Left renal pelvis (tissue), 4 donors: ENCODE measurements around the gene PBRM1. TPM values are rescaled to one million over a fixed set of nuclear protein-coding genes. Genes with fewer than 3 reads are reported as not detected.

Experiments
- polyA plus RNA-seq, 4 donors: library from polyadenylated mRNA; unstranded; fragments of 120-200 nt; gene quantifications; one replicate each; pipeline ENCODE4 v1.2.1, GENCODE V29; 2013; ENCODE audit not compliant: insufficient read length in 4 of 4

The PBRM1 gene
- polyA plus RNA-seq, 4 donors: 57.9 to 66.9 (median 61.1) TPM

Other genes with a start within 250 kb of the PBRM1 start
- gene SEMA3G, start 240.8 kb downstream of the PBRM1 start, polyA plus RNA-seq: 10 to 100 TPM in 3 of 4 donors, 1 to 10 TPM in 1; 5.7 to 30.7 (median 26.9) TPM
- 10 to 100 TPM in 1 of 4 donors, 1 to 10 TPM in 3; 6.6 to 11.1 (median 7.0) TPM for gene TNNC1, start 231.9 kb downstream of the PBRM1 start, polyA plus RNA-seq
- 100 to 1,000 TPM in 3 of 4 donors, 10 to 100 TPM in 1; 87.4 to 139 (median 107) TPM for gene NISCH, start 230.3 kb downstream of the PBRM1 start, polyA plus RNA-seq
- gene STAB1, start 190.6 kb downstream of the PBRM1 start, polyA plus RNA-seq: 10 to 100 TPM; 31.7 to 48.0 (median 41.1) TPM
- 100 to 1,000 TPM in 3 of 4 donors, 10 to 100 TPM in 1; 97.3 to 156 (median 147) TPM for gene NT5DC2, start 152.1 kb downstream of the PBRM1 start, polyA plus RNA-seq
- 10 to 100 TPM; 12.2 to 23.4 (median 14.8) TPM for gene UQCC5, start 149.3 kb downstream of the PBRM1 start, polyA plus RNA-seq
- gene GNL3, start 119 bp upstream of the PBRM1 start, polyA plus RNA-seq: 100 to 1,000 TPM in 3 of 4 donors, 10 to 100 TPM in 1; 80.6 to 118 (median 114) TPM
- gene GLT8D1, start 19.9 kb upstream of the PBRM1 start, polyA plus RNA-seq: 100 to 1,000 TPM; 113 to 181 (median 138) TPM
- gene SPCS1, start 20.2 kb upstream of the PBRM1 start, polyA plus RNA-seq: 100 to 1,000 TPM; 128 to 171 (median 160) TPM
- gene NEK4, start 85.0 kb upstream of the PBRM1 start, polyA plus RNA-seq: 10 to 100 TPM; 18.8 to 30.7 (median 27.4) TPM
- 1 to 10 TPM in 1 of 4 donors, under 1 TPM in 1, not detected in 2; 0.38 to 6.3 TPM for gene ITIH1, start 91.7 kb upstream of the PBRM1 start, polyA plus RNA-seq
- gene ITIH3, start 108.9 kb upstream of the PBRM1 start, polyA plus RNA-seq: 10 to 100 TPM in 1 of 4 donors, 1 to 10 TPM in 3; 4.9 to 13.7 (median 7.8) TPM
- gene ITIH4, start 144.8 kb upstream of the PBRM1 start, polyA plus RNA-seq: 1 to 10 TPM; 2.9 to 9.8 (median 5.6) TPM
- gene MUSTN1, start 149.1 kb upstream of the PBRM1 start, polyA plus RNA-seq: 1 to 10 TPM in 1 of 4 donors, under 1 TPM in 2, not detected in 1; 0.34 to 1.7 (median 0.45) TPM
- 10 to 100 TPM; 12.5 to 18.0 (median 13.9) TPM for gene STIMATE, start 211.6 kb upstream of the PBRM1 start, polyA plus RNA-seq